ENCODE data around the gene YIPF3.
"Not testable (repeated sequence)": the region's sequence is repeated elsewhere in the genome, so short reads cannot be mapped to it uniquely, and the experiment has no call there.

Gene YIPF3

GRCh38 chr6:43491750-43492661 lies 24.7 kb downstream of the YIPF3 start:
- DNase-seq (ENCODE audit: low read depth) = peak; percentile 33

GRCh38 chr6:43490523-43490939 lies 26.2 kb downstream of the YIPF3 start:
- DNase-seq (ENCODE audit: low read depth) = no peak

- no peak for DNase-seq (ENCODE audit: low read depth)
Observed at GRCh38 chr6:43489277-43490072, 27.3 kb downstream of the YIPF3 start.

GRCh38 chr6:43488667-43489276 lies 28.0 kb downstream of the YIPF3 start:
- DNase-seq (ENCODE audit: low read depth) = no peak

- DNase-seq (ENCODE audit: low read depth) = no peak
Observed at GRCh38 chr6:43481591-43482236, 35.0 kb downstream of the YIPF3 start.

- no peak for DNase-seq (ENCODE audit: low read depth)
Observed at GRCh38 chr6:43481075-43481474, 35.7 kb downstream of the YIPF3 start.

- DNase-seq (ENCODE audit: low read depth) = no peak
Observed at GRCh38 chr6:43478008-43478372, 38.7 kb downstream of the YIPF3 start.

GRCh38 chr6:43477235-43478007 lies 39.3 kb downstream of the YIPF3 start, which contains the start of gene TJAP1:
TSS of gene TJAP1 (plus strand) at chr6:43477570. CDS start at chr6:43499002, 21,432 bp downstream.
- DNase-seq (ENCODE audit: low read depth) = peak; percentile 31

- no peak for DNase-seq (ENCODE audit: low read depth)
Observed at GRCh38 chr6:43476746-43477145, 40.0 kb downstream of the YIPF3 start.

GRCh38 chr6:43475516-43475915 lies 41.2 kb downstream of the YIPF3 start:
- DNase-seq (ENCODE audit: low read depth) = no peak

- no peak for DNase-seq (ENCODE audit: low read depth)
Observed at GRCh38 chr6:43472515-43472914, 44.2 kb downstream of the YIPF3 start.

- no peak for DNase-seq (ENCODE audit: low read depth)
Observed at GRCh38 chr6:43471399-43471798, 45.3 kb downstream of the YIPF3 start.

- no peak for DNase-seq (ENCODE audit: low read depth)
Observed at GRCh38 chr6:43469947-43470346, 46.8 kb downstream of the YIPF3 start.

- DNase-seq (ENCODE audit: low read depth) = no peak
Observed at GRCh38 chr6:43468748-43469681, 47.7 kb downstream of the YIPF3 start.

GRCh38 chr6:43468240-43468639 lies 48.5 kb downstream of the YIPF3 start:
- DNase-seq (ENCODE audit: low read depth) = no peak

- DNase-seq (ENCODE audit: low read depth) = no peak
Observed at GRCh38 chr6:43467752-43468151, 49.0 kb downstream of the YIPF3 start.

GRCh38 chr6:43467265-43467664 lies 49.5 kb downstream of the YIPF3 start:
- DNase-seq (ENCODE audit: low read depth) = not testable (repeated sequence)

- DNase-seq (ENCODE audit: low read depth) = no peak
Observed at GRCh38 chr6:43465948-43466347, 50.8 kb downstream of the YIPF3 start.

GRCh38 chr6:43464337-43464736 lies 52.4 kb downstream of the YIPF3 start:
- no peak for DNase-seq (ENCODE audit: low read depth)

- DNase-seq (ENCODE audit: low read depth) = no peak
Observed at GRCh38 chr6:43461936-43462335, 54.8 kb downstream of the YIPF3 start.

All from GM04503 (cell line).